ENCODE measurements around the gene OSER1.

DNA sequence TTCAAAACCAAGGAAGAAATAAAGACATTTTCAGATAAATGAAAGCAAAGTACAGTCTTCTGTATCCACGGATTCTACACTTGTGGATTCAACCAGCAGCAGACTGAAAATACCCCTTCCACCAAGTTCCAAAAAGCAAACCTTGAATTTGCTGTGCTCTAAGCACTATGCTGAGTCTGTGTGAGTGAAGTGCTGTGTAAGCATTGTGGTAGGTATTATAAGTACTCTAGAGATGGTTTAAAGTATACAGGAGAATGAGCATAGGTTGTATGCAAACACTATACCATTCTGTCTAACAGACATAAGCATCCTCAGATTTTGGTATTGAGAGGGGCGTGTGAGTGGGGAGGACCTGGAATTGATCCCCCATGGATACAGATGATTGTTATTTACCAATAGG is 9.6 kb downstream of the OSER1 start:
- TF ChIP-seq POLR2A (IDR thresholded peaks at IDR 0.05): no peak
- TF ChIP-seq, protein P1, sequence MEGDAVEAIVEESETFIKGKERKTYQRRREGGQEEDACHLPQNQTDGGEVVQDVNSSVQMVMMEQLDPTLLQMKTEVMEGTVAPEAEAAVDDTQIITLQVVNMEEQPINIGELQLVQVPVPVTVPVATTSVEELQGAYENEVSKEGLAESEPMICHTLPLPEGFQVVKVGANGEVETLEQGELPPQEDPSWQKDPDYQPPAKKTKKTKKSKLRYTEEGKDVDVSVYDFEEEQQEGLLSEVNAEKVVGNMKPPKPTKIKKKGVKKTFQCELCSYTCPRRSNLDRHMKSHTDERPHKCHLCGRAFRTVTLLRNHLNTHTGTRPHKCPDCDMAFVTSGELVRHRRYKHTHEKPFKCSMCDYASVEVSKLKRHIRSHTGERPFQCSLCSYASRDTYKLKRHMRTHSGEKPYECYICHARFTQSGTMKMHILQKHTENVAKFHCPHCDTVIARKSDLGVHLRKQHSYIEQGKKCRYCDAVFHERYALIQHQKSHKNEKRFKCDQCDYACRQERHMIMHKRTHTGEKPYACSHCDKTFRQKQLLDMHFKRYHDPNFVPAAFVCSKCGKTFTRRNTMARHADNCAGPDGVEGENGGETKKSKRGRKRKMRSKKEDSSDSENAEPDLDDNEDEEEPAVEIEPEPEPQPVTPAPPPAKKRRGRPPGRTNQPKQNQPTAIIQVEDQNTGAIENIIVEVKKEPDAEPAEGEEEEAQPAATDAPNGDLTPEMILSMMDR (IDR thresholded peaks at IDR 0.05): no peak
- no peak for TF ChIP-seq POLR2AphosphoS5 (IDR thresholded peaks at IDR 0.05; ENCODE audit: insufficient read depth in 1 of 2, low read depth in 1 of 2)

All from vagina (tissue), 2 donors.